K562 (cell line): ENCODE results near the gene PDCD1. TPM values are rescaled to one million over a fixed set of nuclear protein-coding genes. Genes with fewer than 3 reads are reported as not detected.

Source experiments
- ATAC-seq: fragments of 200-7000 bp; cut with Tn5 transposase; 3 replicates; pipeline ENCODE4 v1.9.1; 2020; ENCODE audit warnings: moderate library complexity
- BruUV-seq: library from RNA; stranded (reverse); fragments of 400-500 nt; replicated peaks from 2 replicates; lab custom pipeline; 2021; lab: Mats Ljungman, UMichigan
- CTCF ChIA-PET: fragments of 300-600 bp; formaldehyde crosslinking; extraction: SDS; loops from one replicate; lab custom pipeline; 2021; ENCODE audit warnings: low intra/inter-chr PET ratio; lab: Yijun Ruan, JAX
- POLR2A ChIA-PET: fragments of 300-600, 350-650 bp; sonication (Branson Sonifier 250); formaldehyde crosslinking; extraction: SDS; loops from one replicate; lab custom pipeline; 2021; ENCODE audit warnings: antibody characterized with exemption, inconsistent platforms; lab: Yijun Ruan, JAX
- DNase-seq, 4 experiments: peaks; one replicate each; pipeline versions ENCODE4 v3.0.0 to v3.0.0-alpha.2; 2011 to 2018; ENCODE audit warnings: low spot score in 3 of 4, mixed read lengths in 3 of 4; ENCODE audit errors: extremely low read depth in 1 of 4
- FAIRE-seq: peaks from 2 replicates; lab custom pipeline; 2011; peaks lifted over from hg19 to GRCh38; lab: Jason Lieb, UNC
- H2AFZ ChIP-seq: 2 replicates; pipeline ENCODE4 v1.6.0; 2011; ENCODE audit warnings: low read depth, low read length, control low read depth, inconsistent platforms
- H3K27ac ChIP-seq: fragments of 200-600 bp; 3 replicates; pipeline ENCODE4 v1.8.0; 2011; ENCODE audit warnings: low read depth, mild to moderate bottlenecking, control low read depth, inconsistent platforms, low read length, moderate library complexity, mixed read lengths; ENCODE audit errors: extremely low read depth
- H3K27me3 ChIP-seq, 2 experiments: fragments of 300-600 bp in 1 of 2; 2 replicates in 1 of 2; 3 replicates in 1 of 2; pipeline versions ENCODE4 v1.6.0 to v1.8.0; 2011; ENCODE audit warnings: inconsistent platforms in 2 of 2, low read length in 2 of 2, mild to moderate bottlenecking in 1 of 2, mixed read lengths in 1 of 2, moderate library complexity in 1 of 2; ENCODE audit not compliant: control insufficient read depth in 2 of 2, insufficient read depth in 2 of 2
- H3K36me3 ChIP-seq: fragments of 300-600 bp; 3 replicates; pipeline ENCODE4 v1.8.0; 2011; ENCODE audit warnings: mild to moderate bottlenecking, low read length, inconsistent platforms; ENCODE audit not compliant: control insufficient read depth, insufficient read depth
- H3K4me1 ChIP-seq, 2 experiments: fragments of 200-600 bp in 1 of 2; replicated peaks in 1 of 2; 2 replicates in 1 of 2; 3 replicates in 1 of 2; pipeline versions ENCODE4 v1.5.1 to v1.8.0; 2011; ENCODE audit warnings: inconsistent platforms in 2 of 2, low read length in 2 of 2, mild to moderate bottlenecking in 1 of 2, mixed read lengths in 1 of 2, moderate library complexity in 1 of 2; ENCODE audit not compliant: control insufficient read depth in 2 of 2, insufficient read depth in 2 of 2
- H3K4me2 ChIP-seq: 2 replicates; pipeline ENCODE4 v1.6.1; 2011; ENCODE audit warnings: low read length, control low read depth, inconsistent platforms, mixed read lengths; ENCODE audit not compliant: insufficient read depth
- H3K4me3 ChIP-seq: fragments of 200-600 bp; sonication (generic), shearing (Covaris generic); 2 replicates; pipeline ENCODE4 v1.5.1; 2016; ENCODE audit warnings: control low read depth, inconsistent platforms
- H3K79me2 ChIP-seq: fragments of 200-600 bp; 3 replicates; pipeline ENCODE4 v1.8.0; 2011; ENCODE audit warnings: low read length, inconsistent platforms; ENCODE audit not compliant: control insufficient read depth, insufficient read depth
- H3K9ac ChIP-seq, 2 experiments: 2 replicates each; pipeline versions ENCODE4 v1.6.0 to v1.6.1; 2011; ENCODE audit warnings: low read depth in 2 of 2, low read length in 2 of 2, control low read depth in 1 of 2, inconsistent platforms in 1 of 2, mild to moderate bottlenecking in 1 of 2, mixed read lengths in 1 of 2; ENCODE audit not compliant: insufficient read depth in 1 of 2
- H3K9me1 ChIP-seq: one replicate; pipeline ENCODE4 v1.6.0; 2011; ENCODE audit warnings: inconsistent platforms, mild to moderate bottlenecking, low read length, moderate library complexity; ENCODE audit not compliant: control insufficient read depth, insufficient read depth
- H3K9me3 ChIP-seq: replicated peaks from 2 replicates; pipeline ENCODE4 v1.5.1; 2011; ENCODE audit warnings: low read depth, low read length, inconsistent platforms; ENCODE audit not compliant: control insufficient read depth, insufficient read depth
- H4K20me1 ChIP-seq: replicated peaks from 2 replicates; pipeline ENCODE4 v1.6.1; 2011; ENCODE audit warnings: low read length, inconsistent platforms, mixed read lengths; ENCODE audit not compliant: control insufficient read depth, insufficient read depth
- EGR1 ChIP-seq: fragments of 450-650 bp; conservative IDR thresholded peaks from 2 replicates; pipeline ENCODE4 v1.6.1; 2017; ENCODE audit warnings: mild to moderate bottlenecking
- GTF2A2 ChIP-seq: IDR thresholded peaks from 2 replicates; pipeline ENCODE4 v1.6.1; 2016; ENCODE audit warnings: mild to moderate bottlenecking, missing genetic modification characterization, missing compliant biosample characterization
- KLF10 ChIP-seq: fragments of 250-450 bp; sonication (Bioruptor Pico); IDR thresholded peaks from 2 replicates; pipeline ENCODE4 v1.6.1; 2021; ENCODE audit warnings: matching md5 sums
- ZBTB11 ChIP-seq, 3 experiments: fragments of 200-800 bp in 1 of 3; fragments of 250-450 bp in 1 of 3; fragments of 450-650 bp in 1 of 3; sonication (Bioruptor Pico) in 1 of 3; sonication (Bioruptor generic) in 1 of 3; formaldehyde crosslinking in 1 of 3; IDR thresholded peaks; 2 replicates each; pipeline versions ENCODE4 v1.6.1 to v1.8.0; 2016 to 2022; ENCODE audit warnings: mild to moderate bottlenecking in 2 of 3, missing genetic modification characterization in 2 of 3, missing compliant biosample characterization in 1 of 3, moderate library complexity in 1 of 3
- ZNF133 ChIP-seq: fragments of 250-450 bp; sonication (Bioruptor Pico); IDR thresholded peaks from 2 replicates; pipeline ENCODE4 v1.4.0; 2020; ENCODE audit warnings: mild to moderate bottlenecking
- ZNF695 ChIP-seq: fragments of 450-650 bp; formaldehyde crosslinking; IDR thresholded peaks from 2 replicates; pipeline ENCODE4 v1.4.0; 2020; ENCODE audit warnings: mild to moderate bottlenecking, moderate library complexity
- WGBS: fragments of 100-300 bp; shearing (Covaris generic); methylation state at CpG from one replicate; pipeline ENCODE4 v1.1.6; 2016; ENCODE audit warnings: low coverage, mixed read lengths; ENCODE audit not compliant: insufficient coverage; ENCODE audit errors: missing lambda C conversion rate; 5-methylcytosine and 5-hydroxymethylcytosine counted together
- in situ Hi-C: fragments of 300-500 bp; cut with MboI; formaldehyde crosslinking; loops from 4 replicates; pipeline ENCODE4 v1.15.0; 2018; ENCODE audit warnings: inconsistent platforms, mixed read lengths
- intact Hi-C: fragments of 100-400 bp; cut with micrococcal nuclease; formaldehyde crosslinking; loops from 2 replicates; pipeline ENCODE4 v1.14.2; 2022
- polyA plus RNA-seq, 8 experiments: library from polyadenylated mRNA; depleted of rRNA in 4 of 8; stranded (reverse) in 5 of 8; unstranded in 3 of 8; fragments of >200 nt; fragmentation: Nextera tagmentation in 2 of 8; fragmentation: Illumina TruSeq in 1 of 8; extraction: Ambion mirVana in 2 of 8; extraction: Trizol in 1 of 8; gene quantifications; 2 replicates each; pipeline versions ENCODE4 v1.2.1 to v1.2.3, GENCODE V29; 2011 to 2014; ENCODE audit warnings: inconsistent platforms in 1 of 8, missing spikeins in 1 of 8
- total RNA-seq, 7 experiments: library from RNA; depleted of rRNA in 6 of 7; stranded (reverse); fragments of >200 nt in 6 of 7; fragmentation: Illumina TruSeq in 2 of 7; extraction: Trizol in 2 of 7; gene quantifications; 2 replicates each; pipeline versions ENCODE4 v1.2.1 to v1.2.3, GENCODE V29; 2011 to 2021; ENCODE audit warnings: low replicate concordance in 1 of 7

The PDCD1 gene
- total and polyA plus RNA-seq, 9 of the 15 experiments (the other 6 are each of a cell fraction or from before 2014, with no cell fraction given) = 0.15 to 2.5 (median 1.0) TPM; not detected in 2

- ChIA-PET POLR2A (no interaction called here), CTCF (no interaction called here)
- ATAC-seq = no peak
- 71% methylated on average over 13 of the region's 20 CpGs for WGBS
- no peaks in the 10 kb centered on the region for H3K9me3 ChIP-seq
- H3K79me2 ChIP-seq = no peaks in the 10 kb centered on the region
- no peak for TF ChIP-seq ZNF695 (CRISPR knock-in tag)
- TF ChIP-seq EGR1 = no peak
- no peak for TF ChIP-seq GTF2A2
- no peak for TF ChIP-seq KLF10
- TF ChIP-seq ZNF133 (CRISPR knock-in tag) = no peak
- no peak for TF ChIP-seq ZBTB11 (CRISPR knock-in tag; IDR thresholded peaks at IDR 0.05)
- no peak overlapping the region for H3K4me2 ChIP-seq
- BruUV-seq = no TSS peak
- no peak overlapping the region for H3K27ac ChIP-seq
- DNase-seq = no peak
- no peaks in the 10 kb centered on the region for H3K27me3 ChIP-seq
- no peak overlapping the region for H3K4me3 ChIP-seq
- intact Hi-C loops = no loop called here
- H3K9me1 ChIP-seq = no peaks in the 10 kb centered on the region
- no peaks in the 10 kb centered on the region for H4K20me1 ChIP-seq
- no peak overlapping the region for H3K9ac ChIP-seq
- no peaks in the 10 kb centered on the region for H3K36me3 ChIP-seq
- no peak for FAIRE-seq
- in situ Hi-C loops = no loop called here
- H3K4me1 ChIP-seq = peaks cover 4 to 72% of the 10 kb centered on the region in 2 experiments
- no peak overlapping the region for H2AFZ ChIP-seq
Observed at GRCh38 chr2:241811952-241812729, 46.6 kb downstream of the PDCD1 start.
